ENCODE measurements around the gene CHRNA3.
"Not testable (repeated sequence)": the region's sequence is repeated elsewhere in the genome, so short reads cannot be mapped to it uniquely, and the experiment has no call there.

CHRNA3 gene

GRCh38 chr15:78563092-78563491, 57.7 kb downstream of the CHRNA3 start:
- in situ Hi-C loops (cut with MboI; ENCODE audit: low sequenced_read_pairs): no loop called here

GRCh38 chr15:78561490-78561889, 59.3 kb downstream of the CHRNA3 start:
- in situ Hi-C loops (cut with MboI; ENCODE audit: low sequenced_read_pairs): no loop called here

- in situ Hi-C loops (cut with MboI; ENCODE audit: low sequenced_read_pairs): not testable (repeated sequence)
Observed at GRCh38 chr15:78560201-78560600, 60.6 kb downstream of the CHRNA3 start.

- in situ Hi-C loops (cut with MboI; ENCODE audit: low sequenced_read_pairs): no loop called here
Observed at GRCh38 chr15:78552597-78552996, 68.2 kb downstream of the CHRNA3 start.

- in situ Hi-C loops (cut with MboI; ENCODE audit: low sequenced_read_pairs): no loop called here
Observed at GRCh38 chr15:78551902-78552301, 68.9 kb downstream of the CHRNA3 start.

GRCh38 chr15:78550815-78551214, 70.0 kb downstream of the CHRNA3 start:
- in situ Hi-C loops (cut with MboI; ENCODE audit: low sequenced_read_pairs): no loop called here

- in situ Hi-C loops (cut with MboI; ENCODE audit: low sequenced_read_pairs): no loop called here
Observed at GRCh38 chr15:78550194-78550593, 70.6 kb downstream of the CHRNA3 start.
